HCT116 (cell line): Measurements from ENCODE around the gene LIG4.

ENCODE experiments used
- CTCF ChIP-seq, 3 experiments: fragments of 200-600 bp in 1 of 3; sonication (generic) in 1 of 3; IDR thresholded peaks in 2 of 3; conservative IDR thresholded peaks in 1 of 3; 2 replicates each; pipeline ENCODE4 v1.5.1; 2012 to 2017; ENCODE audit warnings: low read depth in 2 of 3, low read length in 2 of 3, antibody characterized with exemption in 1 of 3, borderline replicate concordance in 1 of 3, control low read depth in 1 of 3, mild to moderate bottlenecking in 1 of 3, mixed read lengths in 1 of 3, mixed run types in 1 of 3, moderate library complexity in 1 of 3; ENCODE audit not compliant: insufficient read depth in 1 of 3
- POLR2AphosphoS5 ChIP-seq: IDR thresholded peaks from 2 replicates; pipeline ENCODE4 v1.6.1; 2011; ENCODE audit warnings: mild to moderate bottlenecking, low read depth, low read length, moderate library complexity
- TF ChIP-seq, protein P1 (sequence below): IDR thresholded peaks from 2 replicates; pipeline ENCODE4 v1.6.1; 2012; ENCODE audit warnings: low read depth

GRCh38 chr13:108214441-108215271, 680 bp downstream of the LIG4 start:
- no peak for TF ChIP-seq CTCF (IDR thresholded peaks at IDR 0.05 in 2 of 3, conservative IDR thresholded peaks at IDR 0.05 in 1 of 3; ENCODE audit: borderline replicate concordance in 1 of 3, insufficient read depth in 1 of 3, low read depth in 2 of 3, low read length in 2 of 3)
- TF ChIP-seq POLR2AphosphoS5: no peak
- TF ChIP-seq, protein P1, sequence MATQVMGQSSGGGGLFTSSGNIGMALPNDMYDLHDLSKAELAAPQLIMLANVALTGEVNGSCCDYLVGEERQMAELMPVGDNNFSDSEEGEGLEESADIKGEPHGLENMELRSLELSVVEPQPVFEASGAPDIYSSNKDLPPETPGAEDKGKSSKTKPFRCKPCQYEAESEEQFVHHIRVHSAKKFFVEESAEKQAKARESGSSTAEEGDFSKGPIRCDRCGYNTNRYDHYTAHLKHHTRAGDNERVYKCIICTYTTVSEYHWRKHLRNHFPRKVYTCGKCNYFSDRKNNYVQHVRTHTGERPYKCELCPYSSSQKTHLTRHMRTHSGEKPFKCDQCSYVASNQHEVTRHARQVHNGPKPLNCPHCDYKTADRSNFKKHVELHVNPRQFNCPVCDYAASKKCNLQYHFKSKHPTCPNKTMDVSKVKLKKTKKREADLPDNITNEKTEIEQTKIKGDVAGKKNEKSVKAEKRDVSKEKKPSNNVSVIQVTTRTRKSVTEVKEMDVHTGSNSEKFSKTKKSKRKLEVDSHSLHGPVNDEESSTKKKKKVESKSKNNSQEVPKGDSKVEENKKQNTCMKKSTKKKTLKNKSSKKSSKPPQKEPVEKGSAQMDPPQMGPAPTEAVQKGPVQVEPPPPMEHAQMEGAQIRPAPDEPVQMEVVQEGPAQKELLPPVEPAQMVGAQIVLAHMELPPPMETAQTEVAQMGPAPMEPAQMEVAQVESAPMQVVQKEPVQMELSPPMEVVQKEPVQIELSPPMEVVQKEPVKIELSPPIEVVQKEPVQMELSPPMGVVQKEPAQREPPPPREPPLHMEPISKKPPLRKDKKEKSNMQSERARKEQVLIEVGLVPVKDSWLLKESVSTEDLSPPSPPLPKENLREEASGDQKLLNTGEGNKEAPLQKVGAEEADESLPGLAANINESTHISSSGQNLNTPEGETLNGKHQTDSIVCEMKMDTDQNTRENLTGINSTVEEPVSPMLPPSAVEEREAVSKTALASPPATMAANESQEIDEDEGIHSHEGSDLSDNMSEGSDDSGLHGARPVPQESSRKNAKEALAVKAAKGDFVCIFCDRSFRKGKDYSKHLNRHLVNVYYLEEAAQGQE: no peak
